Measurements from ENCODE around the gene COL9A2.
"Not testable (repeated sequence)": the region's sequence is repeated elsewhere in the genome, so short reads cannot be mapped to it uniquely, and the experiment has no call there.

Gene COL9A2

GRCh38 chr1:40316595-40317393 is at the start of gene COL9A2:
TSS of gene COL9A2 (minus strand) at chr1:40317286. CDS start at chr1:40317197, 89 bp downstream.
- peak; percentile 48 for DNase-seq (ENCODE audit: low spot score)

- DNase-seq (ENCODE audit: low spot score) = no peak
Measured at GRCh38 chr1:40363721-40364120, 46.6 kb upstream of the COL9A2 start.

GRCh38 chr1:40362699-40363098 is 45.6 kb upstream of the COL9A2 start:
- peak; percentile 55 for DNase-seq (ENCODE audit: low spot score)

GRCh38 chr1:40362199-40362598 is 45.1 kb upstream of the COL9A2 start:
- no peak for DNase-seq (ENCODE audit: low spot score)

- no peak for DNase-seq (ENCODE audit: low spot score)
Measured at GRCh38 chr1:40361637-40362036, 44.6 kb upstream of the COL9A2 start.

- no peak for DNase-seq (ENCODE audit: low spot score)
Measured at GRCh38 chr1:40361201-40361600, 44.1 kb upstream of the COL9A2 start.

- no peak for DNase-seq (ENCODE audit: low spot score)
Measured at GRCh38 chr1:40360631-40361030, 43.5 kb upstream of the COL9A2 start.

GRCh38 chr1:40357625-40358024 is 40.5 kb upstream of the COL9A2 start:
- DNase-seq (ENCODE audit: low spot score) = no peak

GRCh38 chr1:40353082-40353481 is 36.0 kb upstream of the COL9A2 start:
- DNase-seq (ENCODE audit: low spot score) = no peak

- DNase-seq (ENCODE audit: low spot score) = no peak
Measured at GRCh38 chr1:40352126-40352525, 35.0 kb upstream of the COL9A2 start.

- no peak for DNase-seq (ENCODE audit: low spot score)
Measured at GRCh38 chr1:40351124-40351523, 34.0 kb upstream of the COL9A2 start.

- no peak for DNase-seq (ENCODE audit: low spot score)
Measured at GRCh38 chr1:40350391-40350790, 33.3 kb upstream of the COL9A2 start.

- DNase-seq (ENCODE audit: low spot score) = peak; percentile 72
Measured at GRCh38 chr1:40344597-40344996, 27.5 kb upstream of the COL9A2 start.

- DNase-seq (ENCODE audit: low spot score) = not testable (repeated sequence)
Measured at GRCh38 chr1:40342381-40342717, 25.3 kb upstream of the COL9A2 start.

GRCh38 chr1:40341491-40342380 is 24.6 kb upstream of the COL9A2 start:
- no peak for DNase-seq (ENCODE audit: low spot score)

- DNase-seq (ENCODE audit: low spot score) = no peak
Measured at GRCh38 chr1:40339420-40340323, 22.6 kb upstream of the COL9A2 start.

- DNase-seq (ENCODE audit: low spot score) = peak; percentile 81
Measured at GRCh38 chr1:40338745-40339419, 21.8 kb upstream of the COL9A2 start.

- DNase-seq (ENCODE audit: low spot score) = no peak
Measured at GRCh38 chr1:40337443-40337842, 20.4 kb upstream of the COL9A2 start.

GRCh38 chr1:40332695-40333094 is 15.6 kb upstream of the COL9A2 start:
- no peak for DNase-seq (ENCODE audit: low spot score)

- not testable (repeated sequence) for DNase-seq (ENCODE audit: low spot score)
Measured at GRCh38 chr1:40331403-40331802, 14.3 kb upstream of the COL9A2 start.

GRCh38 chr1:40318970-40319621 is 2.0 kb upstream of the COL9A2 start:
- DNase-seq (ENCODE audit: low spot score) = no peak
